Measurements from ENCODE around the gene BPHL.
"Not testable (repeated sequence)": the region's sequence is repeated elsewhere in the genome, so short reads cannot be mapped to it uniquely, and the experiment has no call there.

DNA sequence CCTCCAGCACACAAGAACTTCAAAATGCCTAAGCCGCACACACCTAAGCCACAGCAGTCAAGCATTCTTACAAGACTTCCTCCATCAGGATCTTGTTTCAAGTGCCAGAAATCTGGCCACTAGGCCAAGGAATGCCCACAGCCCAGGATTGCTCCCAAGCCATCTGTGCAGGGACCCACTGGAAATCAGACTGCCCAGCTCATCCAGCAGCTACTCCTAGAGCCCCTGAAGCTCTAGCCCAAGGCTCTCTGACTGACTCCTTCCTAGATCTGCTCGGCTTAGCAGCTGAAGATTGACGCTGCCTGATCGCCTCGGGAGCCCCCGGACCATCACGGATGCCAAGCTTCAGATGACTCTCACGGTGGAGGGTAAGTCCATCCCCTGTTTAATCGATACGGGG lies 49.5 kb downstream of the BPHL start:
- TF ChIP-seq EZH2 (IDR thresholded peaks at IDR 0.05; ENCODE audit: borderline replicate concordance, insufficient read depth, low read depth, low read length, poor library complexity, severe bottlenecking), result not testable (repeated sequence)
- TF ChIP-seq, protein P1, sequence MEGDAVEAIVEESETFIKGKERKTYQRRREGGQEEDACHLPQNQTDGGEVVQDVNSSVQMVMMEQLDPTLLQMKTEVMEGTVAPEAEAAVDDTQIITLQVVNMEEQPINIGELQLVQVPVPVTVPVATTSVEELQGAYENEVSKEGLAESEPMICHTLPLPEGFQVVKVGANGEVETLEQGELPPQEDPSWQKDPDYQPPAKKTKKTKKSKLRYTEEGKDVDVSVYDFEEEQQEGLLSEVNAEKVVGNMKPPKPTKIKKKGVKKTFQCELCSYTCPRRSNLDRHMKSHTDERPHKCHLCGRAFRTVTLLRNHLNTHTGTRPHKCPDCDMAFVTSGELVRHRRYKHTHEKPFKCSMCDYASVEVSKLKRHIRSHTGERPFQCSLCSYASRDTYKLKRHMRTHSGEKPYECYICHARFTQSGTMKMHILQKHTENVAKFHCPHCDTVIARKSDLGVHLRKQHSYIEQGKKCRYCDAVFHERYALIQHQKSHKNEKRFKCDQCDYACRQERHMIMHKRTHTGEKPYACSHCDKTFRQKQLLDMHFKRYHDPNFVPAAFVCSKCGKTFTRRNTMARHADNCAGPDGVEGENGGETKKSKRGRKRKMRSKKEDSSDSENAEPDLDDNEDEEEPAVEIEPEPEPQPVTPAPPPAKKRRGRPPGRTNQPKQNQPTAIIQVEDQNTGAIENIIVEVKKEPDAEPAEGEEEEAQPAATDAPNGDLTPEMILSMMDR (IDR thresholded peaks at IDR 0.05), result not testable (repeated sequence)
